Hepatocyte (in vitro differentiated cells): ENCODE results near the gene FAM184A. TPM values are rescaled to one million over a fixed set of nuclear protein-coding genes. Genes with fewer than 3 reads are reported as not detected.

Experiments used
- DNase-seq: peaks from one replicate; pipeline ENCODE4 v3.0.0-alpha.2; 2016; ENCODE audit warnings: low spot score
- H2AFZ ChIP-seq: fragments of 200-600 bp; sonication (generic); 2 replicates; pipeline ENCODE4 v1.6.0; 2016; ENCODE audit warnings: antibody characterized with exemption, mild to moderate bottlenecking
- H3K27ac ChIP-seq: fragments of 200-600 bp; sonication (generic); 2 replicates; pipeline ENCODE4 v1.5.1; 2016; ENCODE audit warnings: mild to moderate bottlenecking
- H3K27me3 ChIP-seq: fragments of 200-600 bp; sonication (generic); 2 replicates; pipeline ENCODE4 v1.6.1; 2016
- H3K36me3 ChIP-seq: fragments of 200-600 bp; sonication (generic); replicated peaks from 2 replicates; pipeline ENCODE4 v1.5.1; 2016; ENCODE audit warnings: low read depth; ENCODE audit not compliant: insufficient read depth
- H3K4me1 ChIP-seq: fragments of 200-600 bp; sonication (generic); 2 replicates; pipeline ENCODE4 v1.5.1; 2016; ENCODE audit warnings: mild to moderate bottlenecking, moderate library complexity; ENCODE audit not compliant: insufficient read depth
- H3K4me2 ChIP-seq: fragments of 200-600 bp; sonication (generic); 2 replicates; pipeline ENCODE4 v1.6.0; 2016
- H3K4me3 ChIP-seq: fragments of 200-600 bp; sonication (generic); 2 replicates; pipeline ENCODE4 v1.5.1; 2016; ENCODE audit warnings: mild to moderate bottlenecking
- H3K79me2 ChIP-seq: fragments of 200-600 bp; sonication (generic); 2 replicates; pipeline ENCODE4 v1.6.0; 2017; ENCODE audit warnings: mild to moderate bottlenecking
- H3K9me2 ChIP-seq: fragments of 200-600 bp; sonication (generic); replicated peaks from 2 replicates; pipeline ENCODE4 v1.6.0; 2017; ENCODE audit warnings: mild to moderate bottlenecking; ENCODE audit not compliant: insufficient read depth
- H3K9me3 ChIP-seq: fragments of 200-600 bp; sonication (generic); 2 replicates; pipeline ENCODE4 v1.5.1; 2016; ENCODE audit warnings: low read depth, mild to moderate bottlenecking
- H4K20me1 ChIP-seq: fragments of 200-600 bp; sonication (generic); 2 replicates; pipeline ENCODE4 v1.6.0; 2016; ENCODE audit warnings: mild to moderate bottlenecking; ENCODE audit not compliant: insufficient read depth, poor library complexity, severe bottlenecking
- EZH2 ChIP-seq: fragments of 200-600 bp; sonication (generic); IDR thresholded peaks from 2 replicates; pipeline ENCODE4 v1.6.1; 2016; ENCODE audit warnings: antibody characterized with exemption, mild to moderate bottlenecking, borderline replicate concordance
- EZH2phosphoT487 ChIP-seq: fragments of 200-600 bp; sonication (generic); IDR thresholded peaks from one replicate; pipeline ENCODE4 v1.6.1; 2018; ENCODE audit warnings: antibody characterized with exemption, mild to moderate bottlenecking, low read depth, moderate library complexity; ENCODE audit not compliant: unreplicated experiment, severe bottlenecking
- WGBS: methylation state at CpG from one replicate; pipeline ENCODE4 v1.1.6; 2016; ENCODE audit warnings: low lambda C conversion rate; ENCODE audit errors: missing lambda C conversion rate; 5-methylcytosine and 5-hydroxymethylcytosine counted together
- polyA plus RNA-seq: library from polyadenylated mRNA; unstranded; fragments of >200 nt; fragmentation: Nextera tagmentation; extraction: Ambion mirVana; gene quantifications from 2 replicates; pipeline ENCODE4 v1.2.1, GENCODE V29; 2016
- total RNA-seq: library from RNA; depleted of rRNA; stranded (reverse); fragments of >200 nt; gene quantifications from 2 replicates; pipeline ENCODE4 v1.2.3, GENCODE V29; 2014
- TF ChIP-seq, protein P1 (sequence below): fragments of 200-600 bp; sonication (generic); IDR thresholded peaks from 2 replicates; pipeline ENCODE4 v1.5.1; 2016; ENCODE audit warnings: antibody characterized with exemption, mild to moderate bottlenecking; ENCODE audit not compliant: poor library complexity

FAM184A gene
- total and polyA plus RNA-seq, 2 experiments from 2014 or later, result 5.6 to 14.1 TPM

DNA sequence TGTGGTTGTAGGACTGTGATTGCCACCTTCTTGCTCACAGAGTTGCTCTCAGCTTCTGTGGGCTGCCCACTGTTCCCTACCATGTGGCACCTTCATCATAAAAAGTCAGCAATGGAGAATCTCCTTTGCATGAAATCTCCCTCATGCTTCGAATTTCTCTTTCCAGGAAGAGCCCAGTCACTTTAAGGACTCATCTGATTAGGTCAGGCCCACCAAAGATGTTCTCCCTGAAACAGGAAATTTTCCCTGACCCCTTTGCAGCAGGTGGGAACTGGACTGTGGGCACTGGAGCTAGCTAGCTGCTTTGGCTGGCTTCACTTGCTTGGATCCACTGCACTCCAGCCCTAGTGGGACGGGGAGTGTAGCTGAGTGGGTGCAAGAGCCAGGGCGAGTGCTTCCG is 47.7 kb upstream of the FAM184A start:
- Histone ChIP-seq H3K36me3 (no peaks in the 10 kb centered on the region), H3K27ac (no peak overlapping the region), H4K20me1 (no peaks in the 10 kb centered on the region), H3K9me3 (no peaks in the 10 kb centered on the region), H3K4me1 (peaks cover 18% of the 10 kb centered on the region), H3K4me3 (no peak overlapping the region), H3K27me3 (no peaks in the 10 kb centered on the region), H3K4me2 (no peak overlapping the region), H3K79me2 (no peaks in the 10 kb centered on the region), H2AFZ (no peak overlapping the region), H3K9me2 (no peaks in the 10 kb centered on the region)
- 96% methylated on average over 4 of the region's 4 CpGs for WGBS
- no peak for DNase-seq
- TF ChIP-seq, protein P1, sequence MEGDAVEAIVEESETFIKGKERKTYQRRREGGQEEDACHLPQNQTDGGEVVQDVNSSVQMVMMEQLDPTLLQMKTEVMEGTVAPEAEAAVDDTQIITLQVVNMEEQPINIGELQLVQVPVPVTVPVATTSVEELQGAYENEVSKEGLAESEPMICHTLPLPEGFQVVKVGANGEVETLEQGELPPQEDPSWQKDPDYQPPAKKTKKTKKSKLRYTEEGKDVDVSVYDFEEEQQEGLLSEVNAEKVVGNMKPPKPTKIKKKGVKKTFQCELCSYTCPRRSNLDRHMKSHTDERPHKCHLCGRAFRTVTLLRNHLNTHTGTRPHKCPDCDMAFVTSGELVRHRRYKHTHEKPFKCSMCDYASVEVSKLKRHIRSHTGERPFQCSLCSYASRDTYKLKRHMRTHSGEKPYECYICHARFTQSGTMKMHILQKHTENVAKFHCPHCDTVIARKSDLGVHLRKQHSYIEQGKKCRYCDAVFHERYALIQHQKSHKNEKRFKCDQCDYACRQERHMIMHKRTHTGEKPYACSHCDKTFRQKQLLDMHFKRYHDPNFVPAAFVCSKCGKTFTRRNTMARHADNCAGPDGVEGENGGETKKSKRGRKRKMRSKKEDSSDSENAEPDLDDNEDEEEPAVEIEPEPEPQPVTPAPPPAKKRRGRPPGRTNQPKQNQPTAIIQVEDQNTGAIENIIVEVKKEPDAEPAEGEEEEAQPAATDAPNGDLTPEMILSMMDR, result no peak
- TF ChIP-seq EZH2, result no peak
- no peak for TF ChIP-seq EZH2phosphoT487

DNA sequence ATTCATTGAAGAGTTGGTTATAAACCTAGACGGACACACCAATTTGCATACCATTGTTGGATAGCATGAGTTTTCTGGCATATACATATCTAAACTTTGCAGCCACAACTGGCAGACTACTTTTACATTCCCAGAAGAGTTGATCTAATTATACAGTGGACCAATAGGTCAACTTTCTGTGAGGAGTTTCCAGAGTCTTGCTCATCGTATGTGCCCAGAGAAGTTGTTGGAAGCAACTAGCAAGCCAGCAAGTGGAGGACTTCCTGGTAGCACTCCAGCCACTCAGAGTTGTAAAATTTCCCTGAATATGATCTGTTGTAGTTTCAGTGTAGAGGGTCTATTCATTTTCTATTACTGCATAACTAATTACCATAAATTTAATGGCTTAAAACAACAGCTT is 47.1 kb upstream of the FAM184A start:
- H3K36me3 ChIP-seq, result no peaks in the 10 kb centered on the region
- H3K79me2 ChIP-seq, result no peaks in the 10 kb centered on the region
- DNase-seq, result no peak
- WGBS, result 91% methylated on average over 2 of the region's 2 CpGs
- no peak overlapping the region for H3K4me2 ChIP-seq
- H4K20me1 ChIP-seq, result no peaks in the 10 kb centered on the region
- no peak overlapping the region for H2AFZ ChIP-seq
- no peaks in the 10 kb centered on the region for H3K9me3 ChIP-seq
- H3K27me3 ChIP-seq, result no peaks in the 10 kb centered on the region
- no peak overlapping the region for H3K4me3 ChIP-seq
- no peak overlapping the region for H3K27ac ChIP-seq
- H3K9me2 ChIP-seq, result no peaks in the 10 kb centered on the region
- peaks cover 18% of the 10 kb centered on the region for H3K4me1 ChIP-seq
- TF ChIP-seq EZH2 (no peak), EZH2phosphoT487 (no peak)
- TF ChIP-seq, protein P1, result no peak

DNA sequence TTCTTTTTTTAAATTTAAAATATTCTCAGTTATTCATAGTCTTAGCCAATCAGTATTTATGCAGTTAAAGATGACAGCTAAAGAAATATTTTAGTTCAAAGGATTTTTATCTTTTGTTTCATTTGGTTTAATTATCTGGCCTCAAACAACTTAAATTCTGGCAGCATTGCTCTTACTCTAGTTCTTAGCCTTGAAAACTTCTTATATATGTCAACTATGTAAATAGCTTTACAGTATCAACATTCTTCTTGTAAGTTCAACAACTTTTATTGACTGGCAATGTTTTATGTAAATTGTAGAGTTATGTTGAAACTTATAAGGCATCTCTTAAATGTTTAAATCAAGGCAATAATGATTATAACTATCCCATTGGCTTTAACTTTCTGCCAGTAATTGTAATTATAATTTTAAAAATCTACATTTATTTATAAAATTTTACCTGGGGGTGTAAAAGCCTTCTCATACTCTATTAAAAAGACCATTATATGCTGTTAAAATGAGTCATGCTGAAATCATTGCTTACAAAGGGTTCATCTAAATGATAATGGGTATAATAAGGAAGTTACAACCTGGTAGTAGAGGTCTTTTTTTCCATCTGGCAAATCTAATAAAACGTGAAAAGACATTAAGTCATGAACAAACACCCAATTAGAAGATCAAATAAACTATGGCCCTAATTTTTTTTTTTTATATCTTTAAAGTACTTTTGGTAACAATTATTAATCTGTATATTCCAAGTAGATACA is 45.8 kb upstream of the FAM184A start:
- no peak overlapping the region for H3K4me2 ChIP-seq
- no peaks in the 10 kb centered on the region for H3K9me2 ChIP-seq
- H3K4me1 ChIP-seq, result peaks cover 8% of the 10 kb centered on the region
- no peaks in the 10 kb centered on the region for H3K36me3 ChIP-seq
- 21% methylated on average over 1 of the region's 1 CpG for WGBS
- no peak overlapping the region for H3K4me3 ChIP-seq
- TF ChIP-seq EZH2phosphoT487 (no peak), EZH2 (no peak)
- TF ChIP-seq, protein P1, result no peak
- no peak overlapping the region for H3K27ac ChIP-seq
- H3K9me3 ChIP-seq, result no peaks in the 10 kb centered on the region
- H4K20me1 ChIP-seq, result no peaks in the 10 kb centered on the region
- no peak overlapping the region for H2AFZ ChIP-seq
- H3K79me2 ChIP-seq, result no peaks in the 10 kb centered on the region
- H3K27me3 ChIP-seq, result no peaks in the 10 kb centered on the region
- DNase-seq, result no peak
